GM23248 (cell line): ENCODE measurements around the gene ZNF444.

Experiments
- EZH2 ChIP-seq: fragments of 200-600 bp; sonication (generic); IDR thresholded peaks from 2 replicates; pipeline ENCODE4 v1.6.1; 2018; ENCODE audit warnings: antibody characterized with exemption, mild to moderate bottlenecking; ENCODE audit not compliant: insufficient read depth, poor library complexity, severe bottlenecking
- EZH2phosphoT487 ChIP-seq: fragments of 200-600 bp; sonication (generic); IDR thresholded peaks from 2 replicates; pipeline ENCODE4 v1.6.1; 2018; ENCODE audit warnings: antibody characterized with exemption, moderate library complexity, mild to moderate bottlenecking, low read depth; ENCODE audit not compliant: insufficient read depth

DNA sequence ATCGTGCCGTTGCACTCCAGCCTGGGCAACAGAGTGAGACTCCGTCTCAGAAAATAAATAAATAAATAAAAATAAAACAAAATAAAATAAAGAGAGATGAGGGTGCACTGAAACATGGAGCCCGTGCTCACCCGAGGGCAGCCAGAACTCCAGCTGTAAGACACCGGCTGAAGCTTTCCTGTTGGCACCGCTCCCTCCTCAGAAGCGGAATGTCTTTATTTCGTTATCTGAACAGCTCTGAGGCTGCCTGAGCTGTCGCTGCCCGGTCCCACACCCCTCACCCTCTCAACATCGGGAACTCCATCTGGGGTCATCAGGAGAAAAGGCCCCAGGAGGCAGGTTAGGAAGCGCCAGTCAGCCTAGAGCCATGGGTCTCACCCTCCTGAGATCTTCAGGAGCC is 44.4 kb upstream of the ZNF444 start:
- TF ChIP-seq EZH2 (no peak), EZH2phosphoT487 (no peak)
